GM12878 (cell line): Measurements from ENCODE around the gene RNASEH2A. TPM values are rescaled to one million over a fixed set of nuclear protein-coding genes. Genes with fewer than 3 reads are reported as not detected.

Experiments used
- ATF7 ChIP-seq: fragments of 450-650 bp; IDR thresholded peaks from 2 replicates; pipeline ENCODE4 v1.6.1; 2016; ENCODE audit warnings: low read depth, mild to moderate bottlenecking
- DPF2 ChIP-seq: fragments of 450-650 bp; IDR thresholded peaks from 2 replicates; pipeline ENCODE4 v1.6.1; 2017; ENCODE audit warnings: mild to moderate bottlenecking
- GATAD2B ChIP-seq: fragments of 450-650 bp; conservative IDR thresholded peaks from 2 replicates; pipeline ENCODE4 v1.6.1; 2017; ENCODE audit warnings: low read depth, mild to moderate bottlenecking, moderate library complexity
- LARP7 ChIP-seq: fragments of 450-650 bp; IDR thresholded peaks from 2 replicates; pipeline ENCODE4 v1.6.1; 2017; ENCODE audit warnings: mild to moderate bottlenecking
- RELA ChIP-seq: fragments of 450-650 bp; IDR thresholded peaks from 2 replicates; pipeline ENCODE4 v1.8.0; 2014; ENCODE audit warnings: borderline replicate concordance; ENCODE audit not compliant: partially characterized antibody
- RELB ChIP-seq: fragments of 450-650 bp; IDR thresholded peaks from 2 replicates; pipeline ENCODE4 v1.6.1; 2017; ENCODE audit warnings: low read depth, mild to moderate bottlenecking, moderate library complexity
- REST ChIP-seq: IDR thresholded peaks from 2 replicates; pipeline ENCODE4 v1.6.1; 2012; ENCODE audit warnings: mild to moderate bottlenecking, low read depth, low read length
- SMARCA5 ChIP-seq: fragments of 450-650 bp; IDR thresholded peaks from 2 replicates; pipeline ENCODE4 v1.6.1; 2017; ENCODE audit warnings: mild to moderate bottlenecking
- SMC3 ChIP-seq: IDR thresholded peaks from 2 replicates; pipeline ENCODE4 v1.6.1; 2011; ENCODE audit warnings: low read length, improper control_type of control experiment, borderline replicate concordance
- ZNF592 ChIP-seq: fragments of 450-650 bp; IDR thresholded peaks from 2 replicates; pipeline ENCODE4 v1.6.1; 2017; ENCODE audit warnings: mild to moderate bottlenecking, moderate library complexity
- polyA plus RNA-seq, 11 experiments: library from polyadenylated mRNA; depleted of rRNA in 4 of 11; unstranded in 6 of 11; stranded (reverse) in 5 of 11; fragments of >200 nt; fragmentation: Nextera tagmentation in 4 of 11; fragmentation: Illumina TruSeq in 1 of 11; extraction: Ambion mirVana in 4 of 11; extraction: Trizol in 1 of 11; gene quantifications; 1 replicate in 1 of 11; 2 replicates in 10 of 11; pipeline versions ENCODE4 v1.2.1 to v1.2.3, GENCODE V29; 2011 to 2016; ENCODE audit warnings: inconsistent platforms in 2 of 11, missing spikeins in 2 of 11, low read depth in 1 of 11
- total RNA-seq, 4 experiments: library from RNA; depleted of rRNA in 3 of 4; stranded (reverse); fragments of >200 nt in 3 of 4; fragmentation: Illumina TruSeq in 1 of 4; extraction: Trizol in 1 of 4; gene quantifications; 2 replicates each; pipeline versions ENCODE4 v1.2.1 to v1.2.3, GENCODE V29; 2013 to 2021

RNASEH2A gene
- total and polyA plus RNA-seq, 10 of the 15 experiments (the other 5 are each of a cell fraction or from before 2014, with no cell fraction given), result 17.4 to 103 (median 40.4) TPM

DNA sequence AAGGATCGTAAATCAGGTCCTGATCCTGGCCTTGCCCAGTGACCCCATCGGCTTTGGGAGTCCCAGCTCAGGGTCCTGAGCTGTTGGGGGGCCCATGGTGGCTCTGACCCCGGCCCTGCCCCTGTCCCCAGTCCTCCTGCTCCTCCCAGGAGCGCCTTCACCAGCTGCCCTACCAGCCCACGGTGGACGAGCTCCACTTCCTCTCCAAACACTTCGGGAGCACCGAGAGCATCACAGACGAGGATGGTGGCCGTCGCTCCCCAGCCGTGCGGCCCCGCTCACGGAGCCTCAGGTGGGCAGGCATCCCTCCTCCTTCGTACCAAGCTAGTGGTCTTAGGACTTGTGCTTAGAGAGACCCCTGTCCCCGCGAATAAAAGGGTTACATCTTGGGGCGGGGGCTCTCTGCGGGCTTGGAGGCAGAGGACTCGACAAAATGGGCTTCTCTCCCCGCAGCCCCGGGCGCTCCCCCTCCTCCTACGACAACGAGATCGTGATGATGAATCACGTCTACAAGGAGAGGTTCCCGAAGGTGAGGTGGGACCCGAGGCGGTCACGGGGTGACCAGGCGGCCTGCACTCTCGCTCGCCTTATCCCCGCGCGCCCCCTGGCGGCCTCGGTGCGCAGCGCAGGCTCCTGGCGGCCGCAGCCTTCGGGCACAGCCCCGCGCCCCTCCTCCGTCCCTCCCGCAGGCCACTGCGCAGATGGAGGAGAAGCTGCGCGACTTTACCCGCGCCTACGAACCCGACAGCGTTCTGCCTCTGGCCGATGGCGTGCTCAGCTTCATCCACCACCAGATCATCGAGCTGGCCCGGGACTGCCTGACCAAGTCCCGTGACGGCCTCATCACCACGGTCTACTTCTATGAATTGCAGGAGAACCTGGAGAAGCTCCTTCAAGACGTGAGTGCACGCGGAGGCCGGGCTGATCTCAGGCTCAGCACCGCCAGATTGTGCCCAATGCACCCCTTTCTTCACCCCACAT is 41.1 kb downstream of the RNASEH2A start (continued):
- TF ChIP-seq ZNF592 (peak; percentile 70; the same call in 1 of the 2 replicates), REST (0 out of 2 replicates have a peak, but pooled peaks have one; percentile 26), ATF7 (no peak), LARP7 (peak; percentile 74; the same call in 1 of the 2 replicates), RELB (no peak), RELA (no peak), SMC3 (peak; percentile 91), DPF2 (no peak; the same call in 1 of the 2 replicates), GATAD2B (peak; percentile 36; the same call in 1 of the 2 replicates), SMARCA5 (peak; percentile 70; the same call in 1 of the 2 replicates)
- TF ChIP-seq, all 136 proteins: peak for 19
